Measurements from ENCODE around the gene PSMD6. TPM values are rescaled to one million over a fixed set of nuclear protein-coding genes. Genes with fewer than 3 reads are reported as not detected.

The PSMD6 gene
- total RNA-seq, 8 experiments from 2014 or later = 77.9 to 140 (median 105) TPM

DNA sequence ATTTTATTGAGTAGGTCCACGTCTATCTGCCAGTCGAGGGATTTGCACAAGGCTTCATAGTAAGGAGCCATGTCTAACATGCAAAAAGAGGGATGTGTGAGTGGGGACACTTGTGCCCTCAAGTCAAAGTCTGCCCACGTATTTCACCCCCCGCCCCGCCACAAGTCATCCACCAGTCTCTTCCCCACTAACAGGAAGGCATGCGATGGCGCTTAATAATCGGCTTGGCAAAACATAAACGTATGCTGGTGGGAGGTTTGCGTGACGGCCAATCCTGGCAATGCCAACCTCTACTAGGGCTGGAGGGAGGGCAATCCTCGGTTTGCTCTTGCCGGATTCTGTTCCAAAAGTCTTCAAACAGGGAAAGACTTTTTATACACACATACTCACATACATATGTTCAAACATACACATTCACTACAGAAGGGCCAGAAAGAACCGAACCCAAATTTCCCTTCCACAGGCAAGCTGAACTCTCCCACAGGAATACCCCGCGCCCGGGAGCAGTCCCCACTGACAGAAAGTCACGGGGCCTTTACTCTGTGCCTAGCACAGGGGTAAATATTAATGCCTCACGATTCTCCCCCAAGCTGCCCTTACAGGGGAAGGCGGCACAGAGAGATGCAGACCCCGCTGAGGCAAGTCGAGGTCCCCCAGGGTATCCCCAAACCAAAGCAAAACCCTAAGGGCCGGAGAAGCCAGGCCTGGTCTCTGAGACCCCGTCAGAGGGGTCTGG lies 675 bp downstream of the PSMD6 start:
- in situ Hi-C loops (cut with MboI; ENCODE audit: low pct_unique_long_range_greater_than_20kb in 2 of 9, low sequenced_read_pairs in 9 of 9, unreplicated experiment in 9 of 9) = loop anchor here in 3 of 9 experiments (10.0 kb wide), 2 partner anchors 372 to 462 kb away; no protein-coding TSS in a partner anchor
- Histone ChIP-seq H3K4me1 (replicated peaks in 1 of 2) (peaks cover 14 to 19% of the 10 kb centered on the region in 2 donors), H3K4me3 (peak overlapping the region; percentile 79 to 95 (median 80)), H3K27ac (peak overlapping the region; percentile 77 to 91)
- WGBS, 10 experiments = 13 to 70% (median 28%) methylated on average over 2 to 11 of the region's 24 CpGs; no CpG with 5 or more reads in 2 of the 10 experiments
- peak in 4 of 8 experiments; percentile 2 to 50 (median 26) for ATAC-seq (replicated peaks in 6 of 8)

DNA sequence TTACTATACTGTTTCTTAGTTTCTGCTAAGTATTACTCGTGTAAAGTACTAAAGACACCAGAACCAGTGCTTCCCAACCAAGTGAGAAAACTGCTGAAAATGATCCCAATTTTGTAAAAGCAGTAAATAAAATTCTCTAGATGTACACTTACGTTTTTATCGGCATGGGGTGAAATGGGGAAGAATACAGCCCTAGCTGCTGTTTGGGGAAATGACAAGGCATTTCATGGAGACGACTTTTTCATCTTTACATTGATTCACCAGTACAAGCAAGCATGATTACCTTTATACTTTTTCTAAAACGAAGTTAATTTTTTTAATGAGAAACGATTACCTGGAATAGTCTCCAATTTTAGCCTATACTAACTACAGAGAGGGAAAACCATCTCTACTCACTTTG lies 1.4 kb downstream of the PSMD6 start:
- Histone ChIP-seq H3K4me1 (replicated peaks in 1 of 2) (peaks cover 7 to 12% of the 10 kb centered on the region in 2 donors), H3K27ac (no peak overlapping the region), H3K4me3 (peak overlapping the region; percentile 79 to 95 (median 80))
- in situ Hi-C loops (cut with MboI; ENCODE audit: low pct_unique_long_range_greater_than_20kb in 2 of 9, low sequenced_read_pairs in 9 of 9, unreplicated experiment in 9 of 9) = loop anchor here in 3 of 9 experiments (10.0 kb wide), 2 partner anchors 373 to 463 kb away; no protein-coding TSS in a partner anchor
- ATAC-seq (replicated peaks in 6 of 8) = no peak
- 68 to 93% (median 82%) methylated on average over 3 to 6 of the region's 6 CpGs; no CpG with 5 or more reads in 1 of the 10 experiments for WGBS, 10 experiments

GRCh38 chr3:64019879-64020278 lies 3.4 kb downstream of the PSMD6 start:
- in situ Hi-C loops (cut with MboI; ENCODE audit: low pct_unique_long_range_greater_than_20kb in 2 of 9, low sequenced_read_pairs in 9 of 9, unreplicated experiment in 9 of 9) = loop anchor here in 3 of 9 experiments (10.0 kb wide), 2 partner anchors 375 to 465 kb away; no protein-coding TSS in a partner anchor
- Histone ChIP-seq H3K27ac (no peak overlapping the region), H3K4me3 (no peak overlapping the region), H3K4me1 (replicated peaks in 1 of 2) (peaks cover 5 to 7% of the 10 kb centered on the region in 2 donors)
- no peak for ATAC-seq (replicated peaks in 6 of 8)
- 67 to 100% (median 91%) methylated on average over 1 to 2 of the region's 2 CpGs; no CpG with 5 or more reads in 1 of the 10 experiments for WGBS, 10 experiments

- ATAC-seq (replicated peaks in 6 of 8) = no peak
- H3K27ac ChIP-seq = no peak overlapping the region
- 56 to 100% (median 90%) methylated on average over 1 to 3 of the region's 3 CpGs for WGBS, 10 experiments
- H3K4me1 ChIP-seq (replicated peaks in 1 of 2) = peaks cover 5 to 7% of the 10 kb centered on the region in 2 donors
- no peak overlapping the region for H3K4me3 ChIP-seq
- in situ Hi-C loops (cut with MboI; ENCODE audit: low pct_unique_long_range_greater_than_20kb in 2 of 9, low sequenced_read_pairs in 9 of 9, unreplicated experiment in 9 of 9) = no loop called here
Observed at GRCh38 chr3:64019271-64019670, 4.0 kb downstream of the PSMD6 start.

GRCh38 chr3:64016941-64017620 lies 6.2 kb downstream of the PSMD6 start:
- H3K4me3 ChIP-seq = no peak overlapping the region
- H3K27ac ChIP-seq = no peak overlapping the region
- H3K4me1 ChIP-seq (replicated peaks in 1 of 2) = peaks cover under 1 to 3% of the 10 kb centered on the region in 2 donors
- WGBS, 10 experiments = 0 to 100% (median 92%) methylated on average over 1 to 3 of the region's 3 CpGs; no CpG with 5 or more reads in 1 of the 10 experiments
- ATAC-seq (replicated peaks in 6 of 8) = peak in 2 of 8 experiments; percentile 18 to 36
- in situ Hi-C loops (cut with MboI; ENCODE audit: low pct_unique_long_range_greater_than_20kb in 2 of 9, low sequenced_read_pairs in 9 of 9, unreplicated experiment in 9 of 9) = no loop called here

GRCh38 chr3:64011685-64012084 lies 11.6 kb downstream of the PSMD6 start:
- H3K4me3 ChIP-seq = no peak overlapping the region
- 66 to 100% (median 92%) methylated on average over 1 to 5 of the region's 5 CpGs for WGBS, 10 experiments
- H3K4me1 ChIP-seq (replicated peaks in 1 of 2) = no peaks in the 10 kb centered on the region
- in situ Hi-C loops (cut with MboI; ENCODE audit: low pct_unique_long_range_greater_than_20kb in 2 of 9, low sequenced_read_pairs in 9 of 9, unreplicated experiment in 9 of 9) = no loop called here
- peak in 3 of 8 experiments; percentile 43 to 91 (median 87) for ATAC-seq (replicated peaks in 6 of 8)
- no peak overlapping the region for H3K27ac ChIP-seq

- no peak for ATAC-seq (replicated peaks in 6 of 8)
- in situ Hi-C loops (cut with MboI; ENCODE audit: low pct_unique_long_range_greater_than_20kb in 2 of 9, low sequenced_read_pairs in 9 of 9, unreplicated experiment in 9 of 9) = no loop called here
- Histone ChIP-seq H3K4me1 (replicated peaks in 1 of 2) (no peaks in the 10 kb centered on the region), H3K27ac (no peak overlapping the region), H3K4me3 (no peak overlapping the region)
- WGBS, 10 experiments = 0 to 100% (median 88%) methylated on average over 1 to 5 of the region's 5 CpGs
Observed at GRCh38 chr3:64010199-64010598, 13.1 kb downstream of the PSMD6 start.

- no peak for ATAC-seq (replicated peaks in 6 of 8)
- in situ Hi-C loops (cut with MboI; ENCODE audit: low pct_unique_long_range_greater_than_20kb in 2 of 9, low sequenced_read_pairs in 9 of 9, unreplicated experiment in 9 of 9) = no loop called here
- Histone ChIP-seq H3K4me3 (no peak overlapping the region), H3K4me1 (replicated peaks in 1 of 2) (no peaks in the 10 kb centered on the region), H3K27ac (no peak overlapping the region)
- 74 to 100% (median 96%) methylated on average over 1 to 7 of the region's 7 CpGs for WGBS, 10 experiments
Observed at GRCh38 chr3:64009528-64009927, 13.8 kb downstream of the PSMD6 start.

DNA sequence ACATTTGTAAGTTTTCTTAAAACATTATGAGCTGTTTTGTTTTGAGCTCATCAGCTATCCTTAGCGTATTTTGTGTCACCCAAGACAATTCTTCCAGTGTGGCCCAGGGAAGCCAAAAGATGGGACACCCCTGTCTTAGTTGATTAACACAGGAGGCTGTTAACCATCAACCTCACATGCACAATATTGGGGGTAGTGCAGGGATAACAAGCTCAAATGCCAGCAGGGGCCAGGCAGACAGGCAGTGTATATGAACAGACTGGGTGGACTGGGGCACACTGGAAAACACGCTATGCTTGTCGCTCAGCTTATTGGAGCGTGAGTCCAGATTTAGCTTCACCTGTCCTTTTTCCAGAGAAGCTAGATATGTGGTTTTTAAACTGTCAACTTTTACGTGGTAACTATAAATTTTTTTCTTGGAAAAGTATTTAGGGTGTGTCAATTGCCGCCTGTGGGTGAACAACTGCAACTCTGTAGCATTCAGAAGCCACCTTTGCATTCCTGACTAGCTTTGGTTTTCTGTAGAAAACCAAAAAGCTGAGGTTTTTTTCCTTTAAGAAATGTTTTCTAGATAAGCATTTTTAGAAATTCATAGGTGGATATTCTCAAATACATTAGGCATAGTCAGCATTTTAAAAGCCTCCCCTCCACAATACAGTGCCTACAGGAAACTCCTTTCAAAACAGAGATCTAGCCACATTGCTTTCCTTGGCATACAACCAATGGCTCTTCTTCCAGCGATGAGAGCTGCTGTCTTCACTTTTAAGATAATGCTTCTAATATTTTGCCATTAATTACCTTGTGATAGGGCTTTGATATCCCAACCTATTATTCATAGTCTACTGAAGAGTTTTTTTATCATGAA lies 14.6 kb downstream of the PSMD6 start:
- no peak for ATAC-seq (replicated peaks in 6 of 8)
- WGBS, 10 experiments = 83 to 100% (median 90%) methylated on average over 2 to 7 of the region's 7 CpGs
- in situ Hi-C loops (cut with MboI; ENCODE audit: low pct_unique_long_range_greater_than_20kb in 2 of 9, low sequenced_read_pairs in 9 of 9, unreplicated experiment in 9 of 9) = no loop called here
- no peak overlapping the region for H3K27ac ChIP-seq
- H3K4me3 ChIP-seq = no peak overlapping the region
- no peaks in the 10 kb centered on the region for H3K4me1 ChIP-seq (replicated peaks in 1 of 2)

- ATAC-seq (replicated peaks in 6 of 8) = no peak
- Histone ChIP-seq H3K4me1 (replicated peaks in 1 of 2) (no peaks in the 10 kb centered on the region), H3K4me3 (no peak overlapping the region), H3K27ac (no peak overlapping the region)
- 85 to 100% (median 97%) methylated on average over 1 to 2 of the region's 2 CpGs for WGBS, 10 experiments
- in situ Hi-C loops (cut with MboI; ENCODE audit: low pct_unique_long_range_greater_than_20kb in 2 of 9, low sequenced_read_pairs in 9 of 9, unreplicated experiment in 9 of 9) = no loop called here
Observed at GRCh38 chr3:64008017-64008416, 15.3 kb downstream of the PSMD6 start.

- no peak for ATAC-seq (replicated peaks in 6 of 8)
- in situ Hi-C loops (cut with MboI; ENCODE audit: low pct_unique_long_range_greater_than_20kb in 2 of 9, low sequenced_read_pairs in 9 of 9, unreplicated experiment in 9 of 9) = no loop called here
- WGBS, 10 experiments = 44 to 100% (median 94%) methylated on average over 1 to 2 of the region's 2 CpGs
- no peak overlapping the region for H3K27ac ChIP-seq
- H3K4me3 ChIP-seq = no peak overlapping the region
- no peaks in the 10 kb centered on the region for H3K4me1 ChIP-seq (replicated peaks in 1 of 2)
Observed at GRCh38 chr3:64003589-64003988, 19.7 kb downstream of the PSMD6 start.

- Histone ChIP-seq H3K27ac (no peak overlapping the region), H3K4me1 (replicated peaks in 1 of 2) (no peaks in the 10 kb centered on the region), H3K4me3 (no peak overlapping the region)
- WGBS, 10 experiments = 71 to 100% (median 90%) methylated on average over 1 to 4 of the region's 4 CpGs; no CpG with 5 or more reads in 1 of the 10 experiments
- ATAC-seq (replicated peaks in 6 of 8) = peak in 3 of 8 experiments; percentile 40 to 90 (median 48)
- in situ Hi-C loops (cut with MboI; ENCODE audit: low pct_unique_long_range_greater_than_20kb in 2 of 9, low sequenced_read_pairs in 9 of 9, unreplicated experiment in 9 of 9) = no loop called here
Observed at GRCh38 chr3:64002233-64002632, 21.1 kb downstream of the PSMD6 start.
